ENCODE results near the gene USP6NL. TPM values are rescaled to one million over a fixed set of nuclear protein-coding genes. Genes with fewer than 3 reads are reported as not detected.

Gene USP6NL
- 1 to 10 TPM; 3.2 to 3.4 TPM for total RNA-seq

DNA sequence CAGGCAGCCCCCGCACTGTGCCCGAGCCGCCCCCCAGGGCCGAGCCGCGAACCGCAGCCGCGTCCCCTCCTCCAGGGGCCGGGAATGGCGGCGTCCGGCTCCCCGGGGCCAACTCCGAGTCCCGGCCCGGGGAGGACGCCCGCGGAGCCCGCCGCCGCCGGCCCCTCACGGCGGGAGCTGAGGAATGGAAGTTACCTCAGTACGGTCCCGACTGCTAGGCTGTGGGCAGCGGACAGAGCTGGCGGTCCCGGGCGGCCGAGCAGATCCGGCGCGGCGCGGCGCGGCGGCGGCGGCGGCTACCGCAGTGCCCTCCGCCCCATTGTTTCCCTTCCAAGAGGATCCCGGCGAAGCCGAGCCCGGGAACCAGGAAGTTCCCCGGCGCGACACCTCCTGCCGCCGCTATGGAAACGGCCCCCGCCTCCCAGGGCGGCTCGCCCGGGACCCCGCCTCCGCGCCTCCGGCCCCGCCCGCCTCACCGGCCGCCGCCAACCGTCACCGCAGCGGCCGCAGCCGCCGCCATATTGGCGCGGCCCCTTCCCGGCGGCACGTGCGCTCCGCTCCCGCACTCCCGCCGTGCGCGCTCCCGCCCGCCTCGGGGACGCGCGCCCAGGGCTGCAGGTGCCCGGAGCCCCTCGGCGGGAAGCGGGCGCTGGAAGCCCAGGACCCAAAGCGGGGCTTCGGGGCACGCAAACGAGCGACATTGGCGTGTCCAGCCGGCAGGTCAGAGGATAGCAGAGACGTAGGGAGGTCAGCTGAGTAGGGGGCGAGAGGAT, at the start of gene USP6NL:
USP6NL (minus strand) TSS at position 403 of the 773 bp plus-strand sequence. CDS start 14,016 bp downstream, outside the sequence.
- H3K27me3 Mint-ChIP-seq = peaks cover 2% of the 10 kb centered on the region

DNA sequence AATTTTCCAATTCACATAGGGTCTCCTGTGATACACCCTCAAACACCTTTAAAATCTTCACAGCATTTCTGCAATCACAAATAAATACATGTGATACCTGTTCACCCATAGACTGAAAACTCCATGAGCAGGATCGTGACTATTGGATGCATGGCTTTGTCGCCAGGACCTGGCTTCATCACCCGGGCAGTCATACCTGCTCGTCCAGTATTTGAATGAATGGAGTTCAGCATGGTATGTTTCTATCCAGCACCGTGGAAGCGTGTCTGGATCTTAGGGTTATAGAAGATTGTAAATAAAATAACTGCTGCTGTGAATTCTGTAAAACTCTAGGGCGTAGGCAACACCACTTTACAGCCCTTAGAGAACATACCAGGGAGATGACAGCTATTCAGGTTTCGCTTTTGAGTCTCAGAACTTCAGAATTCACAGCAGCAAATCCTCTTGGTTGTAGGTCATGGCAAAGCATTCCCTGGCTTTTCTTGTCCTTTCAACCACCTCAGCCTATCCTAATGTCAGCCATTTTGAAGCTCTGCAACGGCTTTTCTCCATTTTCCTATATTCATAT, 47.4 kb upstream of the USP6NL start:
- peaks cover 8% of the 10 kb centered on the region for H3K4me1 Mint-ChIP-seq (ENCODE audit: low read depth)
- no peak for DNase-seq
- H3K9me3 Mint-ChIP-seq = no peaks in the 10 kb centered on the region
- intact Hi-C loops (cut with micrococcal nuclease) = no loop called here
- POLR2A ChIA-PET = no interaction called here
- no peaks in the 10 kb centered on the region for H3K36me3 Mint-ChIP-seq
- CTCF ChIA-PET = no interaction called here
- no peak overlapping the region for H3K4me3 Mint-ChIP-seq
- H3K27ac Mint-ChIP-seq = no peak overlapping the region
- no peaks in the 10 kb centered on the region for H3K27me3 Mint-ChIP-seq

More for the DNA sequence above, at the start of gene USP6NL:
- Mint-ChIP-seq H3K36me3 (no peaks in the 10 kb centered on the region), H3K27ac (peak within 1 kb of the TSS; percentile 70), H3K9me3 (peaks cover 6% of the 10 kb centered on the region), H3K4me3 (peak within 1 kb of the TSS; percentile 83), H3K4me1 (ENCODE audit: low read depth) (peaks cover 38% of the 10 kb centered on the region)
- intact Hi-C loops (cut with micrococcal nuclease) = loop anchor here (1.0 to 10.0 kb wide), 6 partner anchors 8 to 103 kb away; no protein-coding TSS in a partner anchor
- peak; percentile 72 for DNase-seq
- CTCF ChIA-PET = interaction anchor here (0.8 to 1.4 kb wide), 4 partner anchors 72 to 147 kb away, joined by 3 to 4 read pairs (median 3); no protein-coding TSS in a partner anchor
- POLR2A ChIA-PET = interaction anchor here (0.6 to 1.3 kb wide), 2 partner anchors 126 to 200 kb away, joined by 3 read pairs; no protein-coding TSS in a partner anchor

DNA sequence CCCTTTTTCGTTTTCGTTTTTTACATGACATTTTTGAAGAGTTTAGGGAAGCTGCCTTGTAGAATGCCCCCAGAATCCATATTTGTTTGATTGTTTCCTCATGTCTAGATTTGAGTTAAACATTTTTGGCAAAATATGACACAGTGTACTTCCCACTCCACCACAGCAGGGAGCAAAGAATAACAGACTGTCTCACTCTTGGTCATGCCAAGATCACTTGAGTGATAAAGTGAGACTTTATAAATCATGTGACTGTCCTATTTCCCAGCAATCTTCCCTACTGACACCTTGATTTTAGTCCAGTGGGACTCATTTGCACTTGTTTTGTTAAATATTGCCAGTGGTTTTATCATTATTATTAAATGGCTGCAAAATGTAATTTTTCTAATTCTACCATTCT, 44.4 kb upstream of the USP6NL start:
- intact Hi-C loops (cut with micrococcal nuclease) = no loop called here
- Mint-ChIP-seq H3K4me3 (no peak overlapping the region), H3K27me3 (no peaks in the 10 kb centered on the region), H3K27ac (no peak overlapping the region), H3K4me1 (ENCODE audit: low read depth) (peaks cover 4% of the 10 kb centered on the region), H3K9me3 (no peaks in the 10 kb centered on the region), H3K36me3 (no peaks in the 10 kb centered on the region)
- ChIA-PET CTCF (no interaction called here), POLR2A (no interaction called here)
- no peak for DNase-seq

- intact Hi-C loops (cut with micrococcal nuclease) = no loop called here
- Mint-ChIP-seq H3K9me3 (no peaks in the 10 kb centered on the region), H3K27me3 (no peaks in the 10 kb centered on the region), H3K4me1 (ENCODE audit: low read depth) (peaks cover 4% of the 10 kb centered on the region), H3K36me3 (no peaks in the 10 kb centered on the region), H3K27ac (no peak overlapping the region), H3K4me3 (no peak overlapping the region)
- ChIA-PET CTCF (no interaction called here), POLR2A (interaction anchor here (0.5 kb wide), 1 partner anchor 428 kb away, joined by 3 read pairs; no protein-coding TSS in a partner anchor)
- no peak for DNase-seq
Measured at GRCh38 chr10:11654659-11655058, 43.2 kb upstream of the USP6NL start.

- H3K9me3 Mint-ChIP-seq = no peaks in the 10 kb centered on the region
Measured at GRCh38 chr10:11653758-11654471, 42.5 kb upstream of the USP6NL start.

DNA sequence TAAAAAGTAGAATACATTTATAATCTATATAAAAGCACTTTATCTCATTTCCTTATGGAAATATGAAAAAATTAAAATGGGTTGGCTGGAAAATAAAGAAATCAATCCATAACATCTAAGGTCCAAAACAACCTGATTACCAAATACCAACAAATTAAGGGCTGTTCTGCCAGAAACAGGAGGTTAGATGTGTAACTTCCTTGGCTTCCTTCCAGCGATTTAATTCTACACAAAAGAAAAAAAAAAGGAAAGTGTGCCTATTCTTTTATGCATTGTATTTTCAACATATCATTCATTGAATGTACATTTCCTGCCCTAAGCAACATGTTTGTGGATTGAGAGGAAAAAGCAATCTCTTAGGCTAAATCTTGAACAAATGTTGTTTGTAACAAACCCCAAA, 36.2 kb upstream of the USP6NL start:
- POLR2A ChIA-PET = no interaction called here
- H3K4me1 Mint-ChIP-seq (ENCODE audit: low read depth) = no peaks in the 10 kb centered on the region
- H3K9me3 Mint-ChIP-seq = no peaks in the 10 kb centered on the region
- H3K36me3 Mint-ChIP-seq = no peaks in the 10 kb centered on the region
- no peak for DNase-seq
- peaks cover 2% of the 10 kb centered on the region for H3K27me3 Mint-ChIP-seq
- no peak overlapping the region for H3K4me3 Mint-ChIP-seq
- CTCF ChIA-PET = no interaction called here
- H3K27ac Mint-ChIP-seq = no peak overlapping the region
- intact Hi-C loops (cut with micrococcal nuclease) = no loop called here

More at GRCh38 chr10:11653758-11654471, 42.5 kb upstream of the USP6NL start:
- POLR2A ChIA-PET = no interaction called here
- Mint-ChIP-seq H3K27ac (no peak overlapping the region), H3K27me3 (no peaks in the 10 kb centered on the region), H3K4me3 (no peak overlapping the region), H3K36me3 (no peaks in the 10 kb centered on the region), H3K4me1 (ENCODE audit: low read depth) (peaks cover 4% of the 10 kb centered on the region)
- no peak for DNase-seq
- intact Hi-C loops (cut with micrococcal nuclease) = no loop called here
- CTCF ChIA-PET = no interaction called here

- peaks cover 9% of the 10 kb centered on the region for H3K27me3 Mint-ChIP-seq
- no peak for DNase-seq
- ChIA-PET POLR2A (no interaction called here), CTCF (no interaction called here)
- H3K9me3 Mint-ChIP-seq = no peaks in the 10 kb centered on the region
- no peak overlapping the region for H3K27ac Mint-ChIP-seq
- H3K36me3 Mint-ChIP-seq = no peaks in the 10 kb centered on the region
- H3K4me3 Mint-ChIP-seq = no peak overlapping the region
- intact Hi-C loops (cut with micrococcal nuclease) = no loop called here
- H3K4me1 Mint-ChIP-seq (ENCODE audit: low read depth) = no peaks in the 10 kb centered on the region
Measured at GRCh38 chr10:11646450-11646849, 35.0 kb upstream of the USP6NL start.

- no peak for DNase-seq
- Mint-ChIP-seq H3K27me3 (peaks cover 14% of the 10 kb centered on the region), H3K36me3 (no peaks in the 10 kb centered on the region), H3K9me3 (no peaks in the 10 kb centered on the region), H3K4me1 (ENCODE audit: low read depth) (no peaks in the 10 kb centered on the region), H3K4me3 (no peak overlapping the region), H3K27ac (no peak overlapping the region)
- CTCF ChIA-PET = no interaction called here
- POLR2A ChIA-PET = no interaction called here
- intact Hi-C loops (cut with micrococcal nuclease) = no loop called here
Measured at GRCh38 chr10:11643039-11643438, 31.6 kb upstream of the USP6NL start.

DNA sequence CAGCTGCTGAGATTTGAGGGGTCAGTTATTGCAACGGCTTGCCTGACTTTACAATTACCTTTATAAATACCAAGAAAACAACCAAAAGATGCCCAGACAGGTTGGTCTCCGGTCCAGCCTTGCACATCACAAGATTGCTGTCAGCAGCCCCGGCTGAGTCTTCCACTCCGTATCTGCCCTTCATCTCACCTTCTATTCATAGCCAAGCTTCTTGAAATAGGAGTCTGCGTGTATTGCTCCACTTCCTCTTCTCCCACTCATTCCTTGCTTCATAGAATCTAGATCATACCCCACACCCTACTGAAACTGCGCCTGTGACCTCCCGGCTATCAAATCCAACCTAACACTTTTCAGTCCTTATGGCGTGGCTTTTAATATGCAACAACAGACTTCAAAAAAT, 31.1 kb upstream of the USP6NL start:
- POLR2A ChIA-PET = no interaction called here
- CTCF ChIA-PET = interaction anchor here (0.8 kb wide), 1 partner anchor 24 kb away, joined by 3 read pairs; no protein-coding TSS in a partner anchor
- Mint-ChIP-seq H3K9me3 (no peaks in the 10 kb centered on the region), H3K36me3 (no peaks in the 10 kb centered on the region), H3K4me3 (no peak overlapping the region), H3K27ac (no peak overlapping the region), H3K4me1 (ENCODE audit: low read depth) (no peaks in the 10 kb centered on the region), H3K27me3 (peaks cover 14% of the 10 kb centered on the region)
- no peak for DNase-seq
- intact Hi-C loops (cut with micrococcal nuclease) = no loop called here

- H3K4me3 Mint-ChIP-seq = no peak overlapping the region
- DNase-seq = no peak
- H3K9me3 Mint-ChIP-seq = no peaks in the 10 kb centered on the region
- intact Hi-C loops (cut with micrococcal nuclease) = no loop called here
- H3K36me3 Mint-ChIP-seq = no peaks in the 10 kb centered on the region
- H3K27me3 Mint-ChIP-seq = peaks cover 22% of the 10 kb centered on the region
- H3K4me1 Mint-ChIP-seq (ENCODE audit: low read depth) = no peaks in the 10 kb centered on the region
- no peak overlapping the region for H3K27ac Mint-ChIP-seq
- CTCF ChIA-PET = no interaction called here
- POLR2A ChIA-PET = no interaction called here
Measured at GRCh38 chr10:11639849-11640764, 28.7 kb upstream of the USP6NL start.

DNA sequence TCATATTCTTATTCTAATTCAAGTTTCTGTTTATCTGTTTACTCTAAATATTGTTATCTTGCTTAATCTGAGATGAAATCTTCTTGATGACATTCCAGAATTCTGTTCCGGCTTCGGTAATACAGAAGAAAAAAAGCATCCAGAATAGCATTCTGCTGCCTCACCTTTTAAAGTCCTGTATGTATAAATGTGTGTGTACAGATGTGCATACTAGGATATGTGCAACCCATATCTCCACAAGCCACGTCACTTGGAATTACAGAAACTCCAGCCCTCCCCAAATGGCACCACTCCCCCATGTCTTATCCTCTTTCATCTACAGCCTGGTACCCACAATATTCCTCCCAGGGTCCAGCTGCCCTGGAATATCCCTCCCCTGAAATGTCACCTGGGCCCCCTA, 27.9 kb upstream of the USP6NL start:
- CTCF ChIA-PET = no interaction called here
- POLR2A ChIA-PET = no interaction called here
- H3K4me1 Mint-ChIP-seq (ENCODE audit: low read depth) = no peaks in the 10 kb centered on the region
- H3K36me3 Mint-ChIP-seq = no peaks in the 10 kb centered on the region
- H3K4me3 Mint-ChIP-seq = no peak overlapping the region
- no peak for DNase-seq
- no peak overlapping the region for H3K27ac Mint-ChIP-seq
- H3K9me3 Mint-ChIP-seq = no peaks in the 10 kb centered on the region
- intact Hi-C loops (cut with micrococcal nuclease) = no loop called here
- H3K27me3 Mint-ChIP-seq = peaks cover 22% of the 10 kb centered on the region
